H1 (cell line): Measurements from ENCODE around the gene SLC1A2. TPM values are rescaled to one million over a fixed set of nuclear protein-coding genes. Genes with fewer than 3 reads are reported as not detected.

ENCODE experiments used
- CEBPB ChIP-seq: IDR thresholded peaks from 2 replicates; pipeline ENCODE4 v1.6.1; 2012; ENCODE audit warnings: low read depth, low read length
- POLR2A ChIP-seq, 2 experiments: IDR thresholded peaks; 1 replicate in 1 of 2; 2 replicates in 1 of 2; pipeline ENCODE4 v1.6.1; 2011; ENCODE audit warnings: low read depth in 2 of 2, low read length in 2 of 2, mild to moderate bottlenecking in 2 of 2; ENCODE audit errors: control extremely low read depth in 1 of 2
- polyA plus RNA-seq, 7 experiments: library from polyadenylated mRNA; depleted of rRNA in 3 of 7; stranded (reverse) in 5 of 7; unstranded in 2 of 7; fragments of >200 nt in 5 of 7; fragments of 200-250 nt in 2 of 7; gene quantifications; 1 replicate in 5 of 7; 2 replicates in 1 of 7; 4 replicates in 1 of 7; pipeline versions ENCODE4 v1.2.1 to v1.2.3, GENCODE V29; 2011 to 2013; ENCODE audit warnings: missing spikeins in 2 of 7, mixed read lengths in 2 of 7
- total RNA-seq: library from RNA; stranded (reverse); fragmentation: NEBNext Ultra II Directional; extraction: Animal tissue kit (Norgen Biotek cat#: 25700); gene quantifications from 2 replicates; pipeline ENCODE4 v1.2.1, GENCODE V29; 2021

The SLC1A2 gene
- total and polyA plus RNA-seq, 2 of the 8 experiments (the other 6 are each of a cell fraction or from before 2014, with no cell fraction given), result 0.57 to 1.2 TPM

DNA sequence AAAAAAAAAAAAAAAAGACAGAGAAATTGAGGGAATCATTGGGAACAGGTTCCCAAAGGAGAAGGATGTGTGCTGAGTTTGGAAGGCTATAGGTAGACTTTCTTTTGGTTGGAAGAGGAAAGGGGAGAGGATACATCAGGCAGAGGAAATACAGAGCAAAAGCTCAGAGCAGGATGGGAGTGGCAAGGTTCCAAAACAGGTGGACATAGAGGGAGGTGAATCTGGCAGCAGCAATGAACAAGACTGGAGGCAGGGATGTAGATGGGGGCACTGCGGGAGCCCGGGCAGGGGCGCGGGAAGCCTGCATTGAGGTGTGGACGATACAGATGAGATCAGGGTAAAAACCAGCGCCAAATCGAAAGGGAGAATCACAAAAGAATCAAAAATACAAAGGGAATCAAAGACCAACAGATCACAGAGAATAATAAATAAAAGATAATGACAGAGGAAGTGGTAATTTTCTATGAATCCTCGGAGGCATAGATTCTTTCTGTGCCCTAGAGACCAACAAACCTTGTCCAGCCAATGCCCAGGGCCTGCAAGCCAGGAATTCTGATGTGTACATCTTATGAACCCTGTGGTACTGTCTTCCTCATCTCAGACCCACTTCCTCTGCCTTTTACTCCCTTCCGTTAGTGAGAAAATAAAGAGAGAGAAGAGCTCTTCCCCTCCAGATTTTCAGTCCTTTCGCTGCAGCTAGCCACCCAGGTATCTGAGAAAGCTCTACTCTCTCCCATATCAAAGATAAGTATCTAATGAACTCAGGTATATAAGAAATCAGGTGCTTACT, 70.3 kb downstream of the SLC1A2 start (continued):
- TF ChIP-seq POLR2A (IDR thresholded peaks at IDR 0.05; ENCODE audit: control extremely low read depth in 1 of 2, low read depth in 2 of 2, low read length in 2 of 2) (no peak), CEBPB (no peak)
- TF ChIP-seq, all 59 proteins: peak for 0
